Measurements from ENCODE around the gene COBL. TPM values are rescaled to one million over a fixed set of nuclear protein-coding genes. Genes with fewer than 3 reads are reported as not detected.

COBL gene
- total RNA-seq, 4 donors from 2014 or later, result 17.2 to 59.7 (median 31.0) TPM

- H3K9me3 ChIP-seq, result no peaks in the 10 kb centered on the region
- H3K4me1 ChIP-seq, result peaks cover 0 to 13% (median 2%) of the 10 kb centered on the region in 3 donors
- no peaks in the 10 kb centered on the region for H3K27me3 ChIP-seq
- TF ChIP-seq POLR2AphosphoS5 (IDR thresholded peaks at IDR 0.05) (no peak), CTCF (IDR thresholded peaks at IDR 0.05) (no peak), POLR2A (IDR thresholded peaks at IDR 0.05) (no peak), EP300 (IDR thresholded peaks at IDR 0.05) (no peak)
- ATAC-seq, result no peak
- 46 to 64% methylated on average over 3 of the region's 3 CpGs for WGBS, 2 donors (ENCODE audit: low coverage in 1 of 2)
- no peaks in the 10 kb centered on the region for H3K36me3 ChIP-seq
- H3K27ac ChIP-seq, result no peak overlapping the region
- H3K4me3 ChIP-seq, result no peak overlapping the region
Measured at GRCh38 chr7:51104278-51104677, 212.3 kb downstream of the COBL start.

- Histone ChIP-seq H3K27ac (no peak overlapping the region), H3K4me3 (no peak overlapping the region), H3K4me1 (peaks cover 0 to 13% (median 2%) of the 10 kb centered on the region in 3 donors), H3K9me3 (peaks cover 0 to 1% (median 0%) of the 10 kb centered on the region in 3 donors), H3K27me3 (no peaks in the 10 kb centered on the region), H3K36me3 (no peaks in the 10 kb centered on the region)
- WGBS, 2 donors (ENCODE audit: low coverage in 1 of 2), result 90 to 93% methylated on average over 3 to 5 of the region's 5 CpGs
- no peak for ATAC-seq
- TF ChIP-seq POLR2A (IDR thresholded peaks at IDR 0.05) (no peak), EP300 (IDR thresholded peaks at IDR 0.05) (no peak), POLR2AphosphoS5 (IDR thresholded peaks at IDR 0.05) (no peak), CTCF (IDR thresholded peaks at IDR 0.05) (no peak)
Measured at GRCh38 chr7:51103718-51104117, 212.9 kb downstream of the COBL start.

- ATAC-seq, result no peak
- peaks cover 0 to 8% (median 0%) of the 10 kb centered on the region in 3 donors for H3K9me3 ChIP-seq
- H3K27ac ChIP-seq, result no peak overlapping the region
- H3K27me3 ChIP-seq, result no peaks in the 10 kb centered on the region
- TF ChIP-seq EP300 (IDR thresholded peaks at IDR 0.05), result no peak
- TF ChIP-seq CTCF (IDR thresholded peaks at IDR 0.05), result no peak
- no peak for TF ChIP-seq POLR2A (IDR thresholded peaks at IDR 0.05)
- TF ChIP-seq POLR2AphosphoS5 (IDR thresholded peaks at IDR 0.05), result no peak
- H3K4me3 ChIP-seq, result no peak overlapping the region
- 81 to 100% methylated on average over 1 to 2 of the region's 2 CpGs for WGBS, 2 donors (ENCODE audit: low coverage in 1 of 2)
- peaks cover 0 to 13% (median 2%) of the 10 kb centered on the region in 3 donors for H3K4me1 ChIP-seq
- no peaks in the 10 kb centered on the region for H3K36me3 ChIP-seq
Measured at GRCh38 chr7:51102828-51103227, 213.8 kb downstream of the COBL start.

GRCh38 chr7:51101111-51101757 is 215.4 kb downstream of the COBL start:
- H3K9me3 ChIP-seq, result peaks cover 0 to 16% (median 0%) of the 10 kb centered on the region in 3 donors
- WGBS, 2 donors (ENCODE audit: low coverage in 1 of 2), result 36 to 58% methylated on average over 1 of the region's 1 CpG
- no peaks in the 10 kb centered on the region for H3K36me3 ChIP-seq
- ATAC-seq, result no peak
- peak overlapping the region in 1 of 4 donors; percentile 5 for H3K27ac ChIP-seq
- no peak overlapping the region for H3K4me3 ChIP-seq
- H3K4me1 ChIP-seq, result peaks cover 0 to 13% (median 0%) of the 10 kb centered on the region in 3 donors
- H3K27me3 ChIP-seq, result no peaks in the 10 kb centered on the region
- no peak for TF ChIP-seq POLR2A (IDR thresholded peaks at IDR 0.05)
- TF ChIP-seq EP300 (IDR thresholded peaks at IDR 0.05), result no peak
- no peak for TF ChIP-seq POLR2AphosphoS5 (IDR thresholded peaks at IDR 0.05)
- TF ChIP-seq CTCF (IDR thresholded peaks at IDR 0.05), result no peak

GRCh38 chr7:51090411-51090810 is 226.2 kb downstream of the COBL start:
- no peak for ATAC-seq
- no peak for TF ChIP-seq EP300 (IDR thresholded peaks at IDR 0.05)
- TF ChIP-seq POLR2AphosphoS5 (IDR thresholded peaks at IDR 0.05), result no peak
- no peak for TF ChIP-seq POLR2A (IDR thresholded peaks at IDR 0.05)
- no peak for TF ChIP-seq CTCF (IDR thresholded peaks at IDR 0.05)
- H3K36me3 ChIP-seq, result no peaks in the 10 kb centered on the region
- H3K4me3 ChIP-seq, result no peak overlapping the region
- no peak overlapping the region for H3K27ac ChIP-seq
- H3K9me3 ChIP-seq, result peaks cover 0 to 9% (median 0%) of the 10 kb centered on the region in 3 donors
- no peaks in the 10 kb centered on the region for H3K27me3 ChIP-seq
- peaks cover 0 to 17% (median 0%) of the 10 kb centered on the region in 3 donors for H3K4me1 ChIP-seq
- 63% methylated on average over 2 of the region's 2 CpGs; no CpG with 5 or more reads in 1 of the 2 donors for WGBS, 2 donors (ENCODE audit: low coverage in 1 of 2)
